Gastrocnemius medialis (tissue), 4 donors: Measurements from ENCODE around the gene MADD. TPM values are rescaled to one million over a fixed set of nuclear protein-coding genes. Genes with fewer than 3 reads are reported as not detected.

ENCODE experiments used
- ATAC-seq, 2 donors: fragments of 150-250 bp; one replicate each; pipeline ENCODE4 v1.9.1; 2016
- DNase-seq, 2 donors: peaks; one replicate each; pipeline ENCODE4 v3.0.0-alpha.2; 2019
- H3K27ac ChIP-seq, 4 donors: fragments of 200-600 bp; sonication (generic); 1 replicate in 1 of 4; 2 replicates in 3 of 4; pipeline ENCODE4 v1.5.1; 2016 to 2018; ENCODE audit warnings: mild to moderate bottlenecking in 2 of 4, moderate library complexity in 1 of 4
- H3K27me3 ChIP-seq, 3 donors: fragments of 200-600 bp; sonication (generic) in 2 of 3; 1 replicate in 1 of 3; 2 replicates in 2 of 3; pipeline versions ENCODE4 v1.5.1 to v1.6.0; 2016 to 2019; ENCODE audit warnings: mild to moderate bottlenecking in 1 of 3, moderate library complexity in 1 of 3
- H3K36me3 ChIP-seq, 2 donors: fragments of 200-600 bp; sonication (generic) in 1 of 2; one replicate each; pipeline ENCODE4 v1.5.1; 2017 to 2018
- H3K4me1 ChIP-seq, 2 donors: fragments of 200-600 bp; sonication (generic) in 1 of 2; one replicate each; pipeline ENCODE4 v1.5.1; 2016 to 2017; ENCODE audit warnings: mild to moderate bottlenecking in 2 of 2
- H3K4me3 ChIP-seq, 4 donors: fragments of 200-600 bp; sonication (generic) in 3 of 4; 1 replicate in 1 of 4; 2 replicates in 3 of 4; pipeline ENCODE4 v1.5.1; 2016 to 2019; ENCODE audit warnings: mild to moderate bottlenecking in 2 of 4
- H3K9me3 ChIP-seq, 3 donors: fragments of 200-600 bp; sonication (generic) in 2 of 3; 1 replicate in 1 of 3; 2 replicates in 2 of 3; pipeline ENCODE4 v1.5.1; 2016 to 2019
- POLR2A ChIP-seq, 2 donors: fragments of 450-650 bp; IDR thresholded peaks; one replicate each; pipeline ENCODE4 v1.6.1; 2017; ENCODE audit warnings: antibody characterized with exemption in 2 of 2, mild to moderate bottlenecking in 2 of 2, moderate library complexity in 2 of 2
- in situ Hi-C, 4 donors: fragments of 200-750 bp; cut with MboI; loops; one replicate each; pipeline versions ENCODE4 v1.15.0 to v1.8.0; 2017; ENCODE audit warnings: low sequenced_read_pairs in 4 of 4
- intact Hi-C: fragments of 100-400 bp; cut with DNase I; formaldehyde crosslinking; loops from one replicate; pipeline ENCODE4 v1.15.1; 2023; ENCODE audit warnings: low total_unique reads
- total RNA-seq, 4 donors: library from RNA; depleted of rRNA; stranded (reverse); fragments of >200 nt; gene quantifications; one replicate each; pipeline versions ENCODE4 v1.1.0 to v1.2.3, GENCODE V29; 2016
- TF ChIP-seq, protein P1 (sequence below), 5 experiments: fragments of 450-650 bp in 3 of 5; fragments of 200-600 bp in 2 of 5; sonication (generic) in 2 of 5; IDR thresholded peaks in 4 of 5; conservative IDR thresholded peaks in 1 of 5; 1 replicate in 4 of 5; 2 replicates in 1 of 5; pipeline ENCODE4 v1.5.1; 2016 to 2019; ENCODE audit warnings: antibody characterized with exemption in 5 of 5, mild to moderate bottlenecking in 3 of 5, moderate library complexity in 3 of 5

The MADD gene
- total RNA-seq, 4 donors from 2014 or later: 39.4 to 47.9 (median 41.6) TPM

DNA sequence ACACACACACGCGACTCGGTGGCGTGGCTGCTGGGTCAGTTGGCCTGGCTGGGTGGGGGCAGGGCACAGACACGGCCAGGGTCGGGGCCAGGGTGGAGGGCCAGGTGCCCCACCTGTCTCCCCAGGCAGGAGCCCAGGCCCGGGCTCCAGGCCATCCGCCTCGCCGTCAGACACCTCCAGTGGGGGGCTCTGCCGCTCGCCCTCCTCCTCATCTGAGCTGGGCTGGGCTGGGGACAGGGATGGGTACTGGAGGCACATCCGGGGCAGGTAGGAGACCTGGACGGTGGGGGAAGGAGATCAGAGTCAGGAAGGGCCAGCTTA is 88.8 kb downstream of the MADD start:
- intact Hi-C loops (loop anchor here (5.0 kb wide), 1 partner anchor 196 kb away; no protein-coding TSS in a partner anchor), in situ Hi-C loops (loop anchor here in 3 of 4 donors (10.0 to 25.0 kb wide), 4 partner anchors 104 to 471 kb away; partner anchors contain the start of genes ACP2 (in 2 of the 3), NR1H3 (in 1 of the 3) and PACSIN3 (in 1 of the 3))
- DNase-seq: no peak
- H3K4me3 ChIP-seq: no peak overlapping the region
- ATAC-seq: no peak
- H3K27ac ChIP-seq: no peak overlapping the region
- no peaks in the 10 kb centered on the region for H3K9me3 ChIP-seq
- H3K4me1 ChIP-seq: peaks cover 6 to 11% of the 10 kb centered on the region in 2 donors
- H3K36me3 ChIP-seq: no peaks in the 10 kb centered on the region
- TF ChIP-seq, protein P1, sequence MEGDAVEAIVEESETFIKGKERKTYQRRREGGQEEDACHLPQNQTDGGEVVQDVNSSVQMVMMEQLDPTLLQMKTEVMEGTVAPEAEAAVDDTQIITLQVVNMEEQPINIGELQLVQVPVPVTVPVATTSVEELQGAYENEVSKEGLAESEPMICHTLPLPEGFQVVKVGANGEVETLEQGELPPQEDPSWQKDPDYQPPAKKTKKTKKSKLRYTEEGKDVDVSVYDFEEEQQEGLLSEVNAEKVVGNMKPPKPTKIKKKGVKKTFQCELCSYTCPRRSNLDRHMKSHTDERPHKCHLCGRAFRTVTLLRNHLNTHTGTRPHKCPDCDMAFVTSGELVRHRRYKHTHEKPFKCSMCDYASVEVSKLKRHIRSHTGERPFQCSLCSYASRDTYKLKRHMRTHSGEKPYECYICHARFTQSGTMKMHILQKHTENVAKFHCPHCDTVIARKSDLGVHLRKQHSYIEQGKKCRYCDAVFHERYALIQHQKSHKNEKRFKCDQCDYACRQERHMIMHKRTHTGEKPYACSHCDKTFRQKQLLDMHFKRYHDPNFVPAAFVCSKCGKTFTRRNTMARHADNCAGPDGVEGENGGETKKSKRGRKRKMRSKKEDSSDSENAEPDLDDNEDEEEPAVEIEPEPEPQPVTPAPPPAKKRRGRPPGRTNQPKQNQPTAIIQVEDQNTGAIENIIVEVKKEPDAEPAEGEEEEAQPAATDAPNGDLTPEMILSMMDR (IDR thresholded peaks at IDR 0.05 in 4 of 5, conservative IDR thresholded peaks at IDR 0.05 in 1 of 5): no peak
- no peak for TF ChIP-seq POLR2A (IDR thresholded peaks at IDR 0.05)
- no peaks in the 10 kb centered on the region for H3K27me3 ChIP-seq

DNA sequence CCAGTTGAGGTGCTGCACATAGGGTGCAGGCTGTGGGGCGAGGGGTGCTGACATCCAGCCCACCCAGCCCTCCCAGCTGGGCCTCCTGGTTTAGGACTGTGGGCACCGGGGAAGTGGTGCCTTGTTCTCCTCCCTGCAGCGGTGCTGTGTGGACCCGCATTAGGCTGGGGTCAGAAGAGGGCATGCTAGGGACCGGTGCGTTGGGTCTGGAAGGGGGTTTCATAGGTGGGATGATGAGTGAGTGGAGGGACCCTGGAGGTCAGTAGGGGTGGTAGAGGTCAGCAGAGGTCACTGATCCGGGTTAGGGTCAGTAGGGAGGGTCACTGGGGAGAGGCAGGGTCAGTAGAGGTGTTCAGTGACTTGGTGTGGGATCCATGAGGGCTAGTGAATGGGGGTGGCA is 89.2 kb downstream of the MADD start:
- Histone ChIP-seq H3K27me3 (no peaks in the 10 kb centered on the region), H3K27ac (no peak overlapping the region), H3K4me3 (no peak overlapping the region), H3K36me3 (no peaks in the 10 kb centered on the region), H3K4me1 (peaks cover 4 to 11% of the 10 kb centered on the region in 2 donors), H3K9me3 (no peaks in the 10 kb centered on the region)
- in situ Hi-C loops: loop anchor here in 3 of 4 donors (10.0 to 25.0 kb wide), 4 partner anchors 104 to 472 kb away; partner anchors contain the start of genes ACP2 (in 2 of the 3), NR1H3 (in 1 of the 3) and PACSIN3 (in 1 of the 3)
- intact Hi-C loops: loop anchor here (5.0 kb wide), 1 partner anchor 197 kb away; no protein-coding TSS in a partner anchor
- DNase-seq: no peak
- TF ChIP-seq, protein P1 (IDR thresholded peaks at IDR 0.05 in 4 of 5, conservative IDR thresholded peaks at IDR 0.05 in 1 of 5): no peak
- no peak for TF ChIP-seq POLR2A (IDR thresholded peaks at IDR 0.05)
- no peak for ATAC-seq

DNA sequence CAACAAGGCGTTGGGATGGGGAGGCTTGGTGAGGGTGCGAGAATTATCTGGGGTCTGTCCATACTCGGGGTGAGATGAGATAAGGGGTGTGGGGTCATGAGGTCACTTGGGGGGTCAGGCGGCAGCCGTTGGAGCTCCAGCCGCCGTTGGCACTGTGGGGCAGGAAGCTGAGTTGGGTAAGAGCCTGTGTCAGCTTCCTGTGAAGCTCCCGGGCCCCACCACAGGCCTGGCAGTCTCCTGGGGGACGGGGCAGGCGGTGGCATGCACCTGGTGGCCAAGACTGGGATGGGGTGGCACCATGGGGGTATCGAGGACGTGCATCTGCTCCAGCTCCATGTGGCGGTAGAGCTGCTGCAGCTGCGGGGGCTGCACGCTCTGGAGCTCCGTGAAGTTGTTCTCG is 89.7 kb downstream of the MADD start:
- Histone ChIP-seq H3K27me3 (no peaks in the 10 kb centered on the region), H3K36me3 (no peaks in the 10 kb centered on the region), H3K9me3 (no peaks in the 10 kb centered on the region), H3K4me1 (peaks cover 2 to 9% of the 10 kb centered on the region in 2 donors), H3K4me3 (no peak overlapping the region), H3K27ac (no peak overlapping the region)
- DNase-seq: no peak
- in situ Hi-C loops (loop anchor here in 3 of 4 donors (10.0 to 25.0 kb wide), 4 partner anchors 105 to 472 kb away; partner anchors contain the start of genes ACP2 (in 2 of the 3), NR1H3 (in 1 of the 3) and PACSIN3 (in 1 of the 3)), intact Hi-C loops (loop anchor here (5.0 kb wide), 1 partner anchor 197 kb away; no protein-coding TSS in a partner anchor)
- no peak for ATAC-seq
- TF ChIP-seq, protein P1 (IDR thresholded peaks at IDR 0.05 in 4 of 5, conservative IDR thresholded peaks at IDR 0.05 in 1 of 5): no peak

DNA sequence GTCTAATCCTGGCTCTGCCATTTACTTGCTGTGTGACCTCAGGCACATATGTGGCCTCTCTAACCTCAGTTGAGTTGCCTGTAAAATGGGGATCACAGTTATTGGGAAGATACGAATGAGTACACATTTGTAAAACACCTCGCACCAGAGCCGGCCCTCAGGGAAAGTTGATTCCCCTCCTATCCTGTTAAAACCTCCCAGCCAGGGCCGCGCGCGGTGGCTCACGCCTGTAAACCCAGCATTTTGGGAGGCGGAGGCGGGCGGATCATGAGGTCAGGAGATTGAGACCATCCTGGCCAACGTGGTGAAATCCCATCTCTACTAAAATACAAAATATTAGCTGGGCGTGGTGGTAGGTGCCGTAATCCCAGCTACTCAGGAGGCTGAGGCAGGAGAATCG is 90.4 kb downstream of the MADD start:
- intact Hi-C loops: no loop called here
- in situ Hi-C loops: loop anchor here in 2 of 4 donors (25.0 kb wide), 2 partner anchors 123 to 473 kb away; partner anchors contain the start of gene ACP2 (in 2 of the 2)
- no peak overlapping the region for H3K27ac ChIP-seq
- H3K27me3 ChIP-seq: no peaks in the 10 kb centered on the region
- H3K4me3 ChIP-seq: no peak overlapping the region
- no peak for DNase-seq
- no peak for TF ChIP-seq POLR2A (IDR thresholded peaks at IDR 0.05)
- TF ChIP-seq, protein P1 (IDR thresholded peaks at IDR 0.05 in 4 of 5, conservative IDR thresholded peaks at IDR 0.05 in 1 of 5): no peak
- no peaks in the 10 kb centered on the region for H3K36me3 ChIP-seq
- peaks cover 0 to 4% of the 10 kb centered on the region in 2 donors for H3K4me1 ChIP-seq
- no peak for ATAC-seq
- H3K9me3 ChIP-seq: no peaks in the 10 kb centered on the region
